ENCODE measurements around the gene MUC12. TPM values are rescaled to one million over a fixed set of nuclear protein-coding genes. Genes with fewer than 3 reads are reported as not detected.

Gene MUC12
- total and polyA plus RNA-seq, 2 donors from 2014 or later: 3.8 TPM; not detected in 1

GRCh38 chr7:101012931-101013330 is 43.6 kb downstream of the MUC12 start:
- intact Hi-C loops (cut with DNase I): no loop called here
- no peak for TF ChIP-seq CTCF (IDR thresholded peaks at IDR 0.05; ENCODE audit: borderline replicate concordance, extremely low read depth, insufficient read depth)
- no peak for FAIRE-seq
- Histone ChIP-seq H3K36me3 (ENCODE audit: control insufficient read depth in 2 of 3, insufficient read depth in 3 of 3, low read length in 3 of 3) (no peaks in the 10 kb centered on the region), H3K4me1 (ENCODE audit: control insufficient read depth in 2 of 3, insufficient read depth in 2 of 3, low read depth in 1 of 3, low read length in 3 of 3) (peaks cover 0 to 8% (median 0%) of the 10 kb centered on the region in 3 donors), H3K9ac (ENCODE audit: low read length in 3 of 3) (no peak overlapping the region), H3K27ac (ENCODE audit: low read depth in 2 of 2, low read length in 2 of 2) (no peak overlapping the region), H3K27me3 (ENCODE audit: control insufficient read depth, insufficient read depth, low read length) (no peaks in the 10 kb centered on the region), H3K9me3 (ENCODE audit: control insufficient read depth in 2 of 3, insufficient read depth in 1 of 3, low read length in 3 of 3) (peaks cover 0 to 3% (median 0%) of the 10 kb centered on the region in 3 donors), H3K4me3 (ENCODE audit: low read length in 3 of 3) (no peak overlapping the region)
- DNase-seq: peak in 1 of 5 donors; percentile 22

GRCh38 chr7:101015626-101016025 is 46.3 kb downstream of the MUC12 start:
- Histone ChIP-seq H3K27me3 (ENCODE audit: control insufficient read depth, insufficient read depth, low read length) (no peaks in the 10 kb centered on the region), H3K4me3 (ENCODE audit: low read length in 3 of 3) (no peak overlapping the region), H3K9me3 (ENCODE audit: control insufficient read depth in 2 of 3, insufficient read depth in 1 of 3, low read length in 3 of 3) (peaks cover 0 to 3% (median 0%) of the 10 kb centered on the region in 3 donors), H3K27ac (ENCODE audit: low read depth in 2 of 2, low read length in 2 of 2) (no peak overlapping the region), H3K9ac (ENCODE audit: low read length in 3 of 3) (no peak overlapping the region), H3K4me1 (ENCODE audit: control insufficient read depth in 2 of 3, insufficient read depth in 2 of 3, low read depth in 1 of 3, low read length in 3 of 3) (peaks cover 0 to 8% (median 0%) of the 10 kb centered on the region in 3 donors), H3K36me3 (ENCODE audit: control insufficient read depth in 2 of 3, insufficient read depth in 3 of 3, low read length in 3 of 3) (no peaks in the 10 kb centered on the region)
- intact Hi-C loops (cut with DNase I): no loop called here
- FAIRE-seq (no peak), DNase-seq (peak in 1 of 5 donors; percentile 48)
- no peak for TF ChIP-seq CTCF (IDR thresholded peaks at IDR 0.05; ENCODE audit: borderline replicate concordance, extremely low read depth, insufficient read depth)

- TF ChIP-seq CTCF (IDR thresholded peaks at IDR 0.05; ENCODE audit: borderline replicate concordance, extremely low read depth, insufficient read depth): no peak
- Histone ChIP-seq H3K36me3 (ENCODE audit: control insufficient read depth in 2 of 3, insufficient read depth in 3 of 3, low read length in 3 of 3) (no peaks in the 10 kb centered on the region), H3K9ac (ENCODE audit: low read length in 3 of 3) (no peak overlapping the region), H3K27ac (ENCODE audit: low read depth in 2 of 2, low read length in 2 of 2) (no peak overlapping the region), H3K4me3 (ENCODE audit: low read length in 3 of 3) (peak overlapping the region in 2 of 3 donors; percentile 6 to 12), H3K9me3 (ENCODE audit: control insufficient read depth in 2 of 3, insufficient read depth in 1 of 3, low read length in 3 of 3) (peaks cover 0 to 3% (median 0%) of the 10 kb centered on the region in 3 donors), H3K27me3 (ENCODE audit: control insufficient read depth, insufficient read depth, low read length) (no peaks in the 10 kb centered on the region), H3K4me1 (ENCODE audit: control insufficient read depth in 2 of 3, insufficient read depth in 2 of 3, low read depth in 1 of 3, low read length in 3 of 3) (peaks cover 0 to 8% (median 0%) of the 10 kb centered on the region in 3 donors)
- DNase-seq (peak; percentile 64 to 92 (median 75)), FAIRE-seq (no peak)
- intact Hi-C loops (cut with DNase I): no loop called here
Measured at GRCh38 chr7:101017064-101017777, 47.9 kb downstream of the MUC12 start.

All from kidney (tissue), 14 donors.